ENCODE results near the gene LIG4.

The LIG4 gene

GRCh38 chr13:108193806-108194205 is 21.5 kb downstream of the LIG4 start:
- no peak for DNase-seq

DNA sequence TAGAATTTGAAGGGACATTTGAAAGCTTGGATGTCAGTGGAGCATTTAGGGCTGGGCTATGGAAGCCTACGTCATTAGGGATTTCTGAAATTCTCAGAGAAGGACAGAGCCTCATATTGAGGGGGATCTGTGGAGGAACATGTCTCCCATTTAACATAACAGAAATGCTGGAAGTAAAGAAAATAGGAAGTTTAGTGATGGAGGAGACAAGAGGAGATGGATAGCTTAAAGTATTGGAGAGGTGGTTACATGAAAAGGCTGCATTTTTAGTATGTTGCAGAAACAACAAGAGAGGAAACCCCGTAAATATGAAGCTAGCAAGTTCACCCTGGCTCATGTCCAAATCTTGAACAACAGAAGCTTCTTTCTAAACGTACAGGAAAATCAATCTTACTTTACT is 24.4 kb downstream of the LIG4 start:
- no peak for DNase-seq

DNA sequence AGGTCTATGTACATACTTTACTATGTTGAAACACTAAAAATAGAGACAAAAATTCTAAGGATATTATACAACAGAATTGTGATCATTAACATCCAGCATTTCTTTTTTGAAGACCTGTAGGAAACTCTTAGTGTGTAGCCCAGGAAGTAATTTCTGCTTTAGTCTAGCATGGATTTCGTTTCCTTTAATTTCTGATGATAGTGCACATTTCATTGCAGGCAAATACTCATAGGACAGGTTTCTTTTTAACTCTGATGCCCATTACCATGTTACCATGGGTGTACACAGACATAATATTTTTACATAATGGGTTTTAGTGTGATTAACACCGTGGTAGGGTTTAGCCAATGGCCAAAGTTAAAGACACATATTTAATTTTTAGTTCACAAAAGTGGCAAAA is 27.1 kb downstream of the LIG4 start:
- DNase-seq: no peak

- DNase-seq: no peak
Observed at GRCh38 chr13:108185223-108185622, 30.1 kb downstream of the LIG4 start.

DNA sequence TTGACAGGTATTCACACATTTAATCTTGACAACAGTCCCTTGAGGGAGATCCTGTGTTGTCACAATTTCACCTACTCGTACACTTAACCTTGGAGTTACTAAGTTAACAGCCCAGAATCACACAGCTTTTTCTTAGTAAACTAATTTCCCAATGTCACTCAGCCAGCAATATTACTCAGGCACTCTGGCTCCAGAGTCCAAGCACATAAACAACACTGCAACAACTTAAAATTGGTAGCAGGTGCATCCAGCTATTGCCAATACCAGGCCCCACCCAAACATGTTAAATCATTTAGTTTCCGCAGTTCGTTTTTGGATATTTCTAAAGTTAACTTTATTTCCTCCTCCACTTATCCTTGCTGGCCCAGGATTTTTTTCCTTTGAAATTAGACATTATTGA is 32.7 kb downstream of the LIG4 start:
- no peak for DNase-seq

GRCh38 chr13:108178078-108178477 is 37.3 kb downstream of the LIG4 start:
- no peak for DNase-seq

DNA sequence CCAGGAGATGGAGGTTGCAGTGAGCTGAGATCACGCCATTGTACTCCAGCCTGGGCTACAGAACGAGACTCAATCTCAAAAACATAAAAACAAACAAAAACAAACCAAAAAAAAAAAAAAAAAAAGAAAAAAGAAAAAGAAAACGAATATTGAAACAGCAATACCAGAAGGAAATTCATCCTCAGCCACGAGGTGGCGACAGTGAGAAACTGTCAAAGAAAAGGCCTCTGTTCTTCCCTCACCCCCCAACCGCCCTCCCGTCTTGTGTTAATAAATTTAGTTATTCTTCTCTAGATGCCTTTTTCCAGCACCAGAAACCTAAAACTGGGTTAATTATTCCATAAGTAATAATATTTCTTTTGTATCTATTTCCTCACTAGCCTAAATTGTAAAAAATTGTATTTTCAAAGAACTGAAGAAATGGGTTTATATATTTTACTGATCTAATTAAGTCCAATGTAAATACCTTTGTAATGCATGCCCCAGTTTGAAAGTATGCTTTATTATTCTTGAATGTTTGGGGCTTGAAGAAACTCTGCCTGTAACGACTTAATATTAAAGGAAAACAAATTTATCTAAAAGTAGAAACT is 38.6 kb downstream of the LIG4 start:
- DNase-seq: no peak

DNA sequence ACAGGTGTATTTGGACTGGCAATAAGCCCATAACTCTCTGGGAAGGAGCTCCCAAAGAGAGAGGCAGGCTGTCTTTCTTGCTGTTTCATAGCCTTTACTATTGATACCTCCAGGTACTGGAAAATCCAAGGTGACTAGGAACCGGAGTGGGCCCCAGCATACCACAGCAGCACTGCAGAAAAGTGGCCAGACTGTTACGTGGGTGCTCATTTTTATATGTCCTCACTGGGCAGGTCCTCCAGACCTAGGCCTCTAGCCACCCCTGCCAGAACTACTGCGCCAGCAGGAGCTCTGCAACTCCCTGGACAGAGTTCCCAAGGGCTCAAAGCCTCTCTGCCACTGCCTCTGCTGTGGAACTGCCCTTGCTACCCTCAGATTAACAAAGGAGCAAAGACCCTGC is 46.4 kb downstream of the LIG4 start:
- no peak for DNase-seq

GRCh38 chr13:108166078-108166477 is 49.3 kb downstream of the LIG4 start:
- no peak for DNase-seq

DNA sequence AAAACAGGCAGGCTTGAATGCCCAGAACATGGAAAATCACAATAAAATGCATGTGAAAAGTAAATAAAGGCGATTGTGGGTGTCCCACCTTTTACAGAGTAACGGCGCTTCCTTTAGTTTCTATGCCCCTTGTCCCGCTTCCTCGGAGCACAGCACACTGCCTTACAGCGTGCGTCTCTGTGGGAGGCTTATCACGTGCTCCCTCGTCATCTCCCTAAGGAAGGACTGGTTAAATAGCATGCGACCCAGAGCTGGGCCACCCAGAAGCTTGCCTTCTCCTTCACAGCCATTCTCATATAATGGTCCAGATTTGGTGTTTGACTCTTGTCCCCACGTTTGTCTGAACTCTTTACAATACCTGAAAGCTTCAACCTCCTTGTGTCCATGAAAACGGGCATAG is 56.6 kb downstream of the LIG4 start:
- DNase-seq: no peak

Measured in GF-D8 (cell line).